Thyroid gland (tissue), 4 donors: ENCODE results near the gene IDH3G. TPM values are rescaled to one million over a fixed set of nuclear protein-coding genes. Genes with fewer than 3 reads are reported as not detected.
"Not testable (repeated sequence)": the region's sequence is repeated elsewhere in the genome, so short reads cannot be mapped to it uniquely, and the experiment has no call there.

Source experiments
- DNase-seq, 2 donors: peaks; one replicate each; pipeline ENCODE4 v3.0.0-alpha.2; 2019
- H3K27ac ChIP-seq, 3 donors: fragments of 200-600 bp; sonication (generic); 1 replicate in 2 of 3; 2 replicates in 1 of 3; pipeline ENCODE4 v1.5.1; 2016 to 2019; ENCODE audit warnings: mild to moderate bottlenecking in 1 of 3, moderate library complexity in 1 of 3
- H3K27me3 ChIP-seq: fragments of 200-600 bp; sonication (generic); one replicate; pipeline ENCODE4 v1.5.1; 2019
- H3K36me3 ChIP-seq, 2 donors: fragments of 200-600 bp; sonication (generic); one replicate each; pipeline ENCODE4 v1.5.1; 2016 to 2019
- H3K4me1 ChIP-seq, 2 donors: fragments of 200-600 bp; sonication (generic); one replicate each; pipeline ENCODE4 v1.5.1; 2017 to 2019
- H3K4me3 ChIP-seq, 3 donors: fragments of 200-600 bp; sonication (generic); replicated peaks in 1 of 3; 1 replicate in 2 of 3; 2 replicates in 1 of 3; pipeline ENCODE4 v1.5.1; 2016; ENCODE audit warnings: mild to moderate bottlenecking in 1 of 3
- H3K9me3 ChIP-seq: fragments of 200-600 bp; sonication (generic); one replicate; pipeline ENCODE4 v1.5.1; 2017
- POLR2A ChIP-seq, 2 donors: fragments of 450-650 bp; IDR thresholded peaks; one replicate each; pipeline ENCODE4 v1.6.1; 2017; ENCODE audit warnings: antibody characterized with exemption in 2 of 2, mild to moderate bottlenecking in 2 of 2, moderate library complexity in 1 of 2
- WGBS, 2 donors: methylation state at CpG; one replicate each; pipeline ENCODE4 v1.1.5; 2017; 5-methylcytosine and 5-hydroxymethylcytosine counted together
- intact Hi-C: fragments of 100-400 bp; cut with DNase I; formaldehyde crosslinking; loops from one replicate; pipeline ENCODE4 v1.15.1; 2023
- total RNA-seq, 4 donors: library from RNA; depleted of rRNA; stranded (reverse); fragments of >200 nt; gene quantifications; one replicate each; pipeline ENCODE4 v1.2.3, GENCODE V29; 2016
- TF ChIP-seq, protein P1 (sequence below), 6 experiments: fragments of 200-600 bp in 3 of 6; fragments of 450-650 bp in 3 of 6; sonication (generic) in 3 of 6; IDR thresholded peaks; one replicate each; pipeline ENCODE4 v1.5.1; 2016 to 2019; ENCODE audit warnings: antibody characterized with exemption in 6 of 6, mild to moderate bottlenecking in 2 of 6, inconsistent platforms in 1 of 6, moderate library complexity in 1 of 6

IDH3G gene
- total RNA-seq, 4 donors from 2014 or later: 77.7 to 148 (median 115) TPM

DNA sequence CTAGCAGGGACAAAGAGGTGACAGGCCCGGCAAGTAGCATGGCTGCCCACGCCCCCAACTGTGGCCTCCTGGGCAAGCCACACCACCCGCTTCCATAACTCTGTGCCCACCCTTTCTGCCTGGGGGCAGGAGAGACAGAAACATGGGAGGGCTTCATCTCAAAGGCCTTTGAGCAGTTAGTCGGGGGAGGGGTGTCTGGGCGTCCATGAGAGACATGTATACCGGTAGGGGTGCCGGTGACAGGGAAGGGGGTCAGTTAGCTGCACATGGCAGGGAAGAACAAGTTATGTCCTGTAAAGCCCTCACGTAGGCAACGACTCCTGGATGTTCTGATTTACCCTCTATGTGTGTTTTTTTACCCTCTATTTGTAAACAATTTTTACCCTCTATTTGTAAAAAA is 26.9 kb upstream of the IDH3G start:
- no peak overlapping the region for H3K4me3 ChIP-seq
- no peak for DNase-seq
- H3K27ac ChIP-seq: no peak overlapping the region
- intact Hi-C loops: no loop called here
- H3K4me1 ChIP-seq: no peaks in the 10 kb centered on the region
- TF ChIP-seq, protein P1, sequence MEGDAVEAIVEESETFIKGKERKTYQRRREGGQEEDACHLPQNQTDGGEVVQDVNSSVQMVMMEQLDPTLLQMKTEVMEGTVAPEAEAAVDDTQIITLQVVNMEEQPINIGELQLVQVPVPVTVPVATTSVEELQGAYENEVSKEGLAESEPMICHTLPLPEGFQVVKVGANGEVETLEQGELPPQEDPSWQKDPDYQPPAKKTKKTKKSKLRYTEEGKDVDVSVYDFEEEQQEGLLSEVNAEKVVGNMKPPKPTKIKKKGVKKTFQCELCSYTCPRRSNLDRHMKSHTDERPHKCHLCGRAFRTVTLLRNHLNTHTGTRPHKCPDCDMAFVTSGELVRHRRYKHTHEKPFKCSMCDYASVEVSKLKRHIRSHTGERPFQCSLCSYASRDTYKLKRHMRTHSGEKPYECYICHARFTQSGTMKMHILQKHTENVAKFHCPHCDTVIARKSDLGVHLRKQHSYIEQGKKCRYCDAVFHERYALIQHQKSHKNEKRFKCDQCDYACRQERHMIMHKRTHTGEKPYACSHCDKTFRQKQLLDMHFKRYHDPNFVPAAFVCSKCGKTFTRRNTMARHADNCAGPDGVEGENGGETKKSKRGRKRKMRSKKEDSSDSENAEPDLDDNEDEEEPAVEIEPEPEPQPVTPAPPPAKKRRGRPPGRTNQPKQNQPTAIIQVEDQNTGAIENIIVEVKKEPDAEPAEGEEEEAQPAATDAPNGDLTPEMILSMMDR (IDR thresholded peaks at IDR 0.05): no peak
- TF ChIP-seq POLR2A (IDR thresholded peaks at IDR 0.05): no peak
- H3K36me3 ChIP-seq: no peaks in the 10 kb centered on the region
- H3K27me3 ChIP-seq: no peaks in the 10 kb centered on the region
- H3K9me3 ChIP-seq: no peaks in the 10 kb centered on the region
- WGBS, 2 donors: 87 to 95% methylated on average over 9 of the region's 9 CpGs

DNA sequence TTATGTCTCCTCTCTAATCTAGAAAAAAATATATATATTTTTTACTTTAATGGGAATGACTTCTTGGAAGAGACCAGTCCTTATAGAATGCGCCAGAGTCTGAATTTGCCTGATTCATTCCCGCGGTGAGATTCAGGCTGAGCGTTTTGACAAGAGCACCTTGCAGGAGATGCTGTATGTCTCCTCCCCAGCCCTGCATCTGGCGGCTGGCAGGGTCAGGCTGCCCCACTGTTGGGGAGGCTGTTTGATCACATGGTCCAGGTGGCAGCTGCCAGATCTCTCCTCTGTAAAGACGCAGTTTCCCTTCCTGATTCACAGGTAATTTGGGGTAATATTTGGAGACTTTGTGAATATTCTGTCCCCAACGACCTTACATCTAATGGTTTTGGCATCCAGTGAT is 26.4 kb upstream of the IDH3G start:
- 88 to 92% methylated on average over 5 to 6 of the region's 7 CpGs for WGBS, 2 donors
- Histone ChIP-seq H3K27ac (no peak overlapping the region), H3K9me3 (no peaks in the 10 kb centered on the region), H3K4me3 (no peak overlapping the region), H3K4me1 (no peaks in the 10 kb centered on the region), H3K36me3 (no peaks in the 10 kb centered on the region), H3K27me3 (no peaks in the 10 kb centered on the region)
- no peak for TF ChIP-seq POLR2A (IDR thresholded peaks at IDR 0.05)
- TF ChIP-seq, protein P1 (IDR thresholded peaks at IDR 0.05): no peak
- intact Hi-C loops: no loop called here
- no peak for DNase-seq

DNA sequence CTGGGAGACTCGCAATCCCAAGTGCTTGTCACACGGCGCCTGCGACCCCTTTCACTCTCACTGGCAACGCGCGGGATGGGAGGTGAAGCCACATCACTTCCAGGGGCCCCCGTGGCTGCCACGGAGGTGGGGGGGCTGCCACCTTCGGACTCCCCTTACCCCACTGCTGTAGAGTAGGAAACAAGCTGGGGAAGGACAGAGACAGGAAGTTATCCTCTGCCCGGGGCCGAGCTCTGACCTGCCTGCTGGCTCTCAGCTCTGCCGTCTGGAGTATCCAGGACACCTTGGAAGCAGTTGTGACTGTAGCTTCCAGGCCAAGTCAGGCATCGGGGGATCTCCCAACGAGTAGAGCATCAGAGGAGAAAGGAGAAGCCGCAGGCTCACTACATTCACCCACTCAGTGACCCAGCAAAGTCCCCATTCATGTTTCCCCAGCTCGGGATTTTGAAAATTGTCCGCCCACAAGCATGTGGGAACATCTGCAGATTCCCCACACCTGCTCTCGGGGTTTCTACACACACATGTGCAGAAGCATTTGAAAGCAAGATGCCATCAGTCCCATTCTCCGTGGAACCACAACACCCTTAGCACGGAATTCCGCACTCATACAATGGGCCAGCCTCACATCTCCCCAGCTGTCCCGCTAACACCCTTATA is 25.3 kb upstream of the IDH3G start:
- Histone ChIP-seq H3K36me3 (no peaks in the 10 kb centered on the region), H3K4me1 (no peaks in the 10 kb centered on the region), H3K27ac (no peak overlapping the region), H3K9me3 (no peaks in the 10 kb centered on the region), H3K4me3 (peak overlapping the region in 1 of 3 donors; percentile 14), H3K27me3 (no peaks in the 10 kb centered on the region)
- intact Hi-C loops: no loop called here
- DNase-seq: no peak
- TF ChIP-seq POLR2A (IDR thresholded peaks at IDR 0.05): no peak
- TF ChIP-seq, protein P1 (IDR thresholded peaks at IDR 0.05): no peak
- WGBS, 2 donors: 50 to 70% methylated on average over 10 of the region's 23 CpGs

DNA sequence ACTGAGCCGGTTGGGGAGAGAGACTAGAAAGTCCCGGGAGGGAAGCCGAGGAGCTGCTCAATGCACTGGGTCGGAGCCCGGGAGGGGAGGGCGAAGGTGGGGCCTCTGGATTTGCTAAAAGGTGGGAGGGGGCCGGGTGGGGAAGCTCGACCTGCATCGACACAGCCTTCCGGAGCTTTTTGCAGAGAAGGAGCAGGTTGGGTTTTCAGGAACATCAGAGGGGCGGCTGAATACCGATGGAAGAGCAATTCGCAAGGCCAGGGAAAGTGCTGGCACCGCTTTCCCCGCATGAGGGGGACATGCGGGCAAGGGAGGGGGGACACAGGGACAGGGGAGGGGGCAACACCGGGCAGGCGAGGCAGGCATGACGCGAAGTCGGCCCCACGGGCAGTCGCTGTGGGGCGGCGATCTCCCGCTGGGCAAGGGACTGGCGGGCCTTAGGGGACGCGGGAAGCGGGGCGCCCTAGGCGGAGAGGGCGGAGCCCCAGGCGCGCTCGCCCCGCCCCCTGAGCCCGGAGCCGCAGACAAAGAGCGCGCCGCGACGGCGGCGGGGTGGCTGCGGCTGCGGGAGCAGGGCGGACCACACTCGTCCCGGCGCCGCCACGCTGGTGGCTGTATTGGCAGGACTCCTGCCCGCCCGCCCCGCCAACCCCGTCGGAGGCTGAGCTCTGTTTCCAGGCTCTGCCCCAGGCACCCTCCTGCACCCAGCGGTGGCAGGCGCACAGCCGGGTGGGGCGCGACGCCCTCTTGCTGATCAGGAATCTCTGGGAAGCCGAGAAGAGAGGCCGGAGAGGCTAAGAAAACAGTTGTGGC is 24.6 kb upstream of the IDH3G start:
- Histone ChIP-seq H3K4me3 (peak overlapping the region in 1 of 3 donors; percentile 14), H3K27me3 (no peaks in the 10 kb centered on the region), H3K36me3 (no peaks in the 10 kb centered on the region), H3K4me1 (no peaks in the 10 kb centered on the region), H3K27ac (no peak overlapping the region), H3K9me3 (no peaks in the 10 kb centered on the region)
- TF ChIP-seq, protein P1 (IDR thresholded peaks at IDR 0.05): no peak
- TF ChIP-seq POLR2A (IDR thresholded peaks at IDR 0.05): no peak
- peak; percentile 15 to 20 for DNase-seq
- intact Hi-C loops: no loop called here
- WGBS, 2 donors: 30 to 37% methylated on average over 8 to 10 of the region's 67 CpGs

DNA sequence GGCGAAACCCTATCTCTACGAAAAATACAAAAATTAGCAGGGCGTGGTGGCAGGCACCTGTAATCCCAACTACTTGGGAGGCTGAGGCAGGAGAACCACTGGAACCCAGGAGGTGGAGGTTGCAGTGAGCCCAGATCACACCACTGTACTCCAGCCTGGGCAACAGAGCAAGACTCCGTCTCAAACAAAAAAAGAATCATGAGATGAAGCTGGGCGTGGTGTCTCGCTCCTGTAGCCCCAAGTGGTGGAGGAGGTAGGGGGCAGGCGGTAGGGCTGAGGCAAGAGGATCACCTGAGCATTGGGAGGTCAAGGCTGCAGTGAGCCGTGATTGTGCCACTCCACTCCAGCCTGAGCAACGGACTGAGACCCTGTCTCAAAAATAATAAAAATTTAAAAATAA is 23.9 kb upstream of the IDH3G start:
- not testable (repeated sequence) for DNase-seq

More for the DNA sequence above, 23.9 kb upstream of the IDH3G start:
- intact Hi-C loops, H3K9me3 ChIP-seq, H3K4me3 ChIP-seq, H3K27me3 ChIP-seq, H3K4me1 ChIP-seq, H3K36me3 ChIP-seq, H3K27ac ChIP-seq: not testable (repeated sequence)
- WGBS, 2 donors: 91 to 92% methylated on average over 6 to 9 of the region's 9 CpGs
